Measurements from ENCODE around the gene SKI.

The SKI gene

DNA sequence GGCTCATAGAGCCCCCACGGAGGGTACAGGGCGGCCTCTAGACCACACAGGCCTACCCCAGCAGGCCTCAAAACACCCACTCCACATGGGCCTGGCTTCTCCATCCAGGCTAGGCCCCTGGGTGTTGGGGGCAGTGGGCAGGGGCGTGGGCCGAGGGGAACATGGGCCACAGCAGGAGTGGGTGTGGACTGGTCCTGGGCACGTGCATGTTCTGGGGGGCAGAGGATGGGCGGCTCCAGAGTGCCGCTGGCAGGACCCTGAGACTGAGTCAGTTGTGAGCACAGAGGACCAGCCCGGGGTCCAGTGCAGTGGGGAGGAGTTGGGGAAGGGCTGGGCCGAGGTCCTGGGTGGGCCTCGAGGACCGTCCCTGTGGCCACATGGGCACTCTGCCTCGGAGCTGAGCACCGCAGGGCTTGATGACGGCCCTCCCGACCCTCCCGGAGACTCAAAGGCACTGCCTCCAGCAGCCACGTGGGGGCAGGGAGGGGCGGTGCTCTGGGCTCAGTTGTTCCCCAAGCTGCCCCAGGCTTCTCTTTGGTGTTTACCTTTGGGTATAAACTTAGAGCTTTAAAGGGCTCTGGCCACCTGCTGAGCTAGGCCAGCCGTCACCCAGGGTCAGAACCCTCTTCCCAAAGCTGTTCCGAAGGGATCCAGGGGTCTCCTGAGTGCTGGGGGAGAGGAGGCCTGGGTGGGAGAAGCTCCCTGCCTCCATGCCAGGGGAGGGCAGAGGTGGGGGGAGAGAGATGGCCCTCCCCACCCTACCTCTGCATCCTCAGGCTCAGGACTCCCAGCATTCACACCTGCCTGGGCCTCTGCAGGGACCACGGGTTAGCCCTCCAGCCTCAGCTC is 83.3 kb downstream of the SKI start:
- Histone ChIP-seq H3K27ac (ENCODE audit: low read depth, low read length) (no peak overlapping the region), H3K4me2 (ENCODE audit: low read length) (no peak overlapping the region), H3K4me1 (ENCODE audit: control insufficient read depth, low read length) (no peaks in the 10 kb centered on the region), H3K27me3 (ENCODE audit: control insufficient read depth, low read length) (no peaks in the 10 kb centered on the region), H3K36me3 (ENCODE audit: control insufficient read depth, low read length) (no peaks in the 10 kb centered on the region), H4K20me1 (ENCODE audit: control insufficient read depth, insufficient read depth, low read depth, low read length) (no peaks in the 10 kb centered on the region), H3K79me2 (ENCODE audit: control insufficient read depth, low read length) (no peaks in the 10 kb centered on the region), H3K9me3 (ENCODE audit: control insufficient read depth, insufficient read depth, low read length) (no peaks in the 10 kb centered on the region), H3K4me3 (ENCODE audit: low read length) (no peak overlapping the region), H3F3A (ENCODE audit: control insufficient read depth, insufficient read depth) (no peaks in the 10 kb centered on the region), H3K9me2 (replicated peaks; ENCODE audit: control insufficient read depth, low read length) (no peaks in the 10 kb centered on the region)
- TF ChIP-seq, protein P1, sequence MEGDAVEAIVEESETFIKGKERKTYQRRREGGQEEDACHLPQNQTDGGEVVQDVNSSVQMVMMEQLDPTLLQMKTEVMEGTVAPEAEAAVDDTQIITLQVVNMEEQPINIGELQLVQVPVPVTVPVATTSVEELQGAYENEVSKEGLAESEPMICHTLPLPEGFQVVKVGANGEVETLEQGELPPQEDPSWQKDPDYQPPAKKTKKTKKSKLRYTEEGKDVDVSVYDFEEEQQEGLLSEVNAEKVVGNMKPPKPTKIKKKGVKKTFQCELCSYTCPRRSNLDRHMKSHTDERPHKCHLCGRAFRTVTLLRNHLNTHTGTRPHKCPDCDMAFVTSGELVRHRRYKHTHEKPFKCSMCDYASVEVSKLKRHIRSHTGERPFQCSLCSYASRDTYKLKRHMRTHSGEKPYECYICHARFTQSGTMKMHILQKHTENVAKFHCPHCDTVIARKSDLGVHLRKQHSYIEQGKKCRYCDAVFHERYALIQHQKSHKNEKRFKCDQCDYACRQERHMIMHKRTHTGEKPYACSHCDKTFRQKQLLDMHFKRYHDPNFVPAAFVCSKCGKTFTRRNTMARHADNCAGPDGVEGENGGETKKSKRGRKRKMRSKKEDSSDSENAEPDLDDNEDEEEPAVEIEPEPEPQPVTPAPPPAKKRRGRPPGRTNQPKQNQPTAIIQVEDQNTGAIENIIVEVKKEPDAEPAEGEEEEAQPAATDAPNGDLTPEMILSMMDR (IDR thresholded peaks at IDR 0.05; ENCODE audit: low read depth, low read length, poor library complexity, severe bottlenecking): peak; percentile 21
- no peak for TF ChIP-seq EZH2phosphoT487 (IDR thresholded peaks at IDR 0.05; ENCODE audit: borderline replicate concordance, low read length)

DNA sequence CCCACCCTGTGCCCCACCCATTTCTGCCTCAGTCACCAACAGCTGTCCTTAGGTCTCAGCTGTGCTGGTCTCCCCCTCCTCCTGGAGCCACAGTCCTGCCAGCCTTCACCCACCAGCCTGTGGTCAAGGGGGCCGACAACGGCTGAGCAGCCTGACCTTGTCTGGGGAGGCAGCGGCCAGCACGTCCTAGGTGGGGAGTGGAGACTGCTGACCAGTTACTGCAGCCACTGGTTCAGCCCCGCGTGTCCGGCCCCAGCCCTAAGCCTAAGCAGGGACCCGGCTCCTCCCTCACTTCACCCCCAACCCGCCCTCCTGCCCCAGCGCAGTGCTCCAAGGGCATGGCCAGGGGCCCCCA is 84.0 kb downstream of the SKI start:
- Histone ChIP-seq H3K4me1 (ENCODE audit: control insufficient read depth, low read length) (no peaks in the 10 kb centered on the region), H3K9me3 (ENCODE audit: control insufficient read depth, insufficient read depth, low read length) (no peaks in the 10 kb centered on the region), H3K4me3 (ENCODE audit: low read length) (no peak overlapping the region), H3K27ac (ENCODE audit: low read depth, low read length) (no peak overlapping the region), H3K36me3 (ENCODE audit: control insufficient read depth, low read length) (no peaks in the 10 kb centered on the region), H3F3A (ENCODE audit: control insufficient read depth, insufficient read depth) (no peaks in the 10 kb centered on the region), H3K4me2 (ENCODE audit: low read length) (no peak overlapping the region), H4K20me1 (ENCODE audit: control insufficient read depth, insufficient read depth, low read depth, low read length) (no peaks in the 10 kb centered on the region), H3K79me2 (ENCODE audit: control insufficient read depth, low read length) (no peaks in the 10 kb centered on the region), H3K27me3 (ENCODE audit: control insufficient read depth, low read length) (no peaks in the 10 kb centered on the region), H3K9me2 (replicated peaks; ENCODE audit: control insufficient read depth, low read length) (no peaks in the 10 kb centered on the region)
- no peak for TF ChIP-seq EZH2phosphoT487 (IDR thresholded peaks at IDR 0.05; ENCODE audit: borderline replicate concordance, low read length)
- TF ChIP-seq, protein P1 (IDR thresholded peaks at IDR 0.05; ENCODE audit: low read depth, low read length, poor library complexity, severe bottlenecking): no peak

DNA sequence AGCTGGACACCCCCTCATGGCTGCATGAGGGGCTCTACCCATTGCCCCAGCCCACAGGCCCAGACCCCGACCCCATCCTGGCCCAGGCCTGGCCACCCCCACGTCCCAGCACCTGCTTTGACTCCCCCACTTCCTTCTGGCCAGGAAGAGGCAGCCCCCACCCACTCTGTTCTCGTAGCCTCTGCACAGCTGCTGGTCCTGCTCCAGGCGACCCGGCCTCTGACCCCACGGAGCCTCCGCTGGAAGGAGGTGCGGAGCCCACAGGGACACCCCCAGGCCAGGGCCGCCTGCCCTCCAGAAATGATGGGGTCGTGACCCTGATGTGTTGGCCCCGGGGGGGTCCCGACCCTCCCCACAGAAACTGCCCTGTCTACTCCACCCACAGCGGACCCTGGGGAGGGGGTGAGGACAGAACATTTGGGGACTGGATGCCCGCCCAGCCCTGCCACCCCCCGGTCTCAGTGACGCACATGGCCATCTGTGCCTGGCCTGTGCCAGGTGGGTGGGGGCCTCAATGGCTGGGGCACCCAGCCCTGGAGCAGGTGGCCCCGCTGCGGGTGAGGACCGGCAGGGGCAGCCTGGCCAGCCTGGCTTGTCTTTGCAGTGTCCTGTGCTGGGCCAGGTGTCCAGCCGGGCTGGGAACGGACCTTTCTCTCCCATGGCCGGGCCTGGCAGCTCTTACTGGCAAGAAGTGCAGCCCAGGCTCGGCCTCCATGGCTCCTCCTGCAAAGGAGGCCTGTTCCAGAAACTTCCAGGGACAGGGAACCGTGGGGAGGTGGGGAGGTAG is 84.6 kb downstream of the SKI start:
- no peaks in the 10 kb centered on the region for H3K79me2 ChIP-seq (ENCODE audit: control insufficient read depth, low read length)
- TF ChIP-seq, protein P1 (IDR thresholded peaks at IDR 0.05; ENCODE audit: low read depth, low read length, poor library complexity, severe bottlenecking): no peak
- no peaks in the 10 kb centered on the region for H3F3A ChIP-seq (ENCODE audit: control insufficient read depth, insufficient read depth)
- no peaks in the 10 kb centered on the region for H3K27me3 ChIP-seq (ENCODE audit: control insufficient read depth, low read length)
- H3K9me2 ChIP-seq (replicated peaks; ENCODE audit: control insufficient read depth, low read length): no peaks in the 10 kb centered on the region
- H3K27ac ChIP-seq (ENCODE audit: low read depth, low read length): no peak overlapping the region
- no peak overlapping the region for H3K4me2 ChIP-seq (ENCODE audit: low read length)
- H4K20me1 ChIP-seq (ENCODE audit: control insufficient read depth, insufficient read depth, low read depth, low read length): no peaks in the 10 kb centered on the region
- no peaks in the 10 kb centered on the region for H3K4me1 ChIP-seq (ENCODE audit: control insufficient read depth, low read length)
- H3K36me3 ChIP-seq (ENCODE audit: control insufficient read depth, low read length): no peaks in the 10 kb centered on the region
- no peak overlapping the region for H3K4me3 ChIP-seq (ENCODE audit: low read length)
- no peaks in the 10 kb centered on the region for H3K9me3 ChIP-seq (ENCODE audit: control insufficient read depth, insufficient read depth, low read length)
